SH-SY5Y (cell line): ENCODE results near the gene CTLA4.

Source experiments
- GATA2 ChIP-seq: IDR thresholded peaks from 2 replicates; pipeline ENCODE4 v1.6.1; 2011; ENCODE audit warnings: mild to moderate bottlenecking, low read depth, low read length
- GATA3 ChIP-seq: IDR thresholded peaks from 2 replicates; pipeline ENCODE4 v1.6.1; 2011; ENCODE audit warnings: low read depth, mild to moderate bottlenecking, low read length, moderate library complexity

DNA sequence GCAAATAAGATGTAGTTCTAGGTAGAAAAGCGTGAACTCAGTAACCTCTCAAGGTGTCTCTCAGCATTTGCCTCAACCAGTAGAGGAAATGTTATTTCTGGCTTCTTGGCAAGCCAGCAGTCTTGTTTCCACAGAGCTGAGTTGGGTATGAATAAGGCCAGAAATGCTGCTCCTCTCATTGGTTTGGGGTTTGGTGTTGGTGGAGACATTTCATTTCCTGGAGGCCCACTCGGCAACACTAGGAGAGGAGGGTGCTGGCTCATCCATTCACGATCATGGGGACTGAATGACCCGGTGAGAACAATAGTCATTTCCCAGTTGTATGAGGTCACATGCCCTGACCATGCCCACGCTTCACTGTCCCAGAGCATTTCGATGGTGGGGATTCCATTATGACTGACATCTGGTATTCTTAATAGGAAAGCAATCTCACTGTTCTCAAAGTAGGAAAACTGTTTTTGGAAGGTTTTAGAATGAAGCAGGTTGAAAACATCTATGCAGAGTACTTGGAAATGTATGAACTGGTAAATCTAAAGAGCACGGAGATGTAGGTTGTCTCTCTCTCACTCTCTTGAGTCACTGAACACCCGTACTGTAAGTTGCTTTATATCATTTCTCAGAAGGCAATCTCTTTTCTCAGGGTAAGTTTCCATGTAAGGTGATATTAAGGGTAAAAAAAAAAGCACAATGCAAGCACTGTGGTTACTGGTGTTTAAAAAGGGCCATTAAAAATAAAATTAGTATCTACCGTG lies 37.1 kb upstream of the CTLA4 start:
- no peak for TF ChIP-seq GATA2
- no peak for TF ChIP-seq GATA3
